Stimulated activated naive CD8-positive, alpha-beta T cell treated with anti-CD3 and anti-CD28 coated beads, Interleukin-15, amount 100 ng/mL, for 72 hours (primary cell): ENCODE measurements around the gene TRANK1.

Experiments used
- ATAC-seq: fragments of 150-1000 bp; cut with Tn5 transposase; 2 replicates; pipeline ENCODE4 v1.10.0; 2021; ENCODE audit warnings: mild to moderate bottlenecking, moderate library complexity
- DNase-seq, 2 donors: peaks; one replicate each; pipeline ENCODE4 v3.0.0; 2021 to 2022
- H3K27ac Mint-ChIP-seq, 2 donors: one replicate each; pipeline ENCODE4 v1.8.0; 2022; ENCODE audit warnings: mild to moderate bottlenecking in 2 of 2, mixed read lengths in 2 of 2, moderate library complexity in 2 of 2
- H3K27me3 Mint-ChIP-seq: one replicate; pipeline ENCODE4 v1.8.0; 2022; ENCODE audit warnings: mixed read lengths
- H3K4me1 Mint-ChIP-seq: one replicate; pipeline ENCODE4 v1.8.0; 2022; ENCODE audit warnings: mild to moderate bottlenecking, mixed read lengths
- H3K4me3 Mint-ChIP-seq, 2 donors: one replicate each; pipeline ENCODE4 v1.8.0; 2022; ENCODE audit warnings: mild to moderate bottlenecking in 2 of 2, mixed read lengths in 2 of 2, moderate library complexity in 1 of 2
- H3K9me3 Mint-ChIP-seq, 2 donors: one replicate each; pipeline ENCODE4 v1.8.0; 2022; ENCODE audit warnings: mixed read lengths in 2 of 2

Gene TRANK1

DNA sequence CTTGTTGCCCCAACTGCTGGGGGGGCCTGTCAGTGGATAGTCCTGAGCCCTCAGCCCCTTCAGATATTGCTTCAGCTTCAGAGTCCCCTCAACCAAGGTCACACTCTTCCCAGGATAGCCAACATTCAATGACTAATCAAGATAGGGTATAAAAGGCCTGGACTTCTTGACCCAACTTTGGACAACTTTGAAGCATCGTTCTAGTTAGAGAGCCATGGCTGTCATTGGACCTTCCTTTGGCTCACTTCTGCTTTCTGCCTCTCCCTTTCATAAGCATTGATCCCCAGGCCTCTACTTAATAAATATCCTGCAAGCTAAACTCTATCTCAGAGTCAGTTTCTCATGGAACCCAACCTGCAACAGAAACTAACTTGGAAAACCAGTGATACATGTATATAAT lies 149.2 kb downstream of the TRANK1 start:
- no peak overlapping the region for H3K4me3 Mint-ChIP-seq
- H3K9me3 Mint-ChIP-seq = peaks cover 0 to 7% of the 10 kb centered on the region in 2 donors
- ATAC-seq (no peak), DNase-seq (no peak)
- no peaks in the 10 kb centered on the region for H3K4me1 Mint-ChIP-seq
- peaks cover 12% of the 10 kb centered on the region for H3K27me3 Mint-ChIP-seq
- no peak overlapping the region for H3K27ac Mint-ChIP-seq

GRCh38 chr3:36792342-36792741 lies 152.5 kb downstream of the TRANK1 start:
- Mint-ChIP-seq H3K27me3 (peaks cover 8% of the 10 kb centered on the region), H3K4me3 (no peak overlapping the region), H3K4me1 (no peaks in the 10 kb centered on the region), H3K27ac (no peak overlapping the region), H3K9me3 (no peaks in the 10 kb centered on the region)
- DNase-seq (peak; percentile 14 to 23), ATAC-seq (peak; percentile 82)

- Mint-ChIP-seq H3K4me1 (no peaks in the 10 kb centered on the region), H3K9me3 (no peaks in the 10 kb centered on the region), H3K27ac (no peak overlapping the region), H3K4me3 (no peak overlapping the region), H3K27me3 (peaks cover 8% of the 10 kb centered on the region)
- ATAC-seq (no peak), DNase-seq (no peak)
Observed at GRCh38 chr3:36790765-36791164, 154.1 kb downstream of the TRANK1 start.

- no peak overlapping the region for H3K27ac Mint-ChIP-seq
- no peaks in the 10 kb centered on the region for H3K9me3 Mint-ChIP-seq
- H3K27me3 Mint-ChIP-seq = peaks cover 8% of the 10 kb centered on the region
- H3K4me3 Mint-ChIP-seq = no peak overlapping the region
- ATAC-seq (no peak), DNase-seq (no peak)
- H3K4me1 Mint-ChIP-seq = no peaks in the 10 kb centered on the region
Observed at GRCh38 chr3:36786921-36787890, 157.6 kb downstream of the TRANK1 start.

GRCh38 chr3:36784138-36784635 lies 160.7 kb downstream of the TRANK1 start:
- Mint-ChIP-seq H3K9me3 (no peaks in the 10 kb centered on the region), H3K27me3 (no peaks in the 10 kb centered on the region), H3K4me3 (no peak overlapping the region), H3K4me1 (no peaks in the 10 kb centered on the region), H3K27ac (no peak overlapping the region)
- ATAC-seq (no peak), DNase-seq (no peak)

- H3K4me3 Mint-ChIP-seq = no peak overlapping the region
- no peak for ATAC-seq
Observed at GRCh38 chr3:36777424-36778218, 167.2 kb downstream of the TRANK1 start.

More at GRCh38 chr3:36777424-36778218, 167.2 kb downstream of the TRANK1 start:
- H3K27me3 Mint-ChIP-seq = peaks cover 14% of the 10 kb centered on the region
- H3K27ac Mint-ChIP-seq = no peak overlapping the region
- no peak for DNase-seq
- H3K4me1 Mint-ChIP-seq = no peaks in the 10 kb centered on the region
- H3K9me3 Mint-ChIP-seq = no peaks in the 10 kb centered on the region
